ENCODE measurements around the gene LSMEM2.

- TF ChIP-seq CTCF (IDR thresholded peaks at IDR 0.05), result no peak
- TF ChIP-seq CEBPB (IDR thresholded peaks at IDR 0.05), result no peak
- no peak for TF ChIP-seq HOXA7 (CRISPR knock-in tag; IDR thresholded peaks at IDR 0.05)
- no peak for TF ChIP-seq ZFP36 (IDR thresholded peaks at IDR 0.05; ENCODE audit: borderline replicate concordance, partially characterized antibody)
- no peak for TF ChIP-seq POLR2A (IDR thresholded peaks at IDR 0.05; ENCODE audit: low read length)
- TF ChIP-seq ESRRA (IDR thresholded peaks at IDR 0.05; ENCODE audit: borderline replicate concordance, low read length), result no peak
Measured at GRCh38 chr3:50287262-50287661, 8.4 kb downstream of the LSMEM2 start.

Measured in A549 (cell line).